Subcutaneous abdominal adipose tissue (tissue), 5 donors: Measurements from ENCODE around the gene RALGPS1.

Experiments
- H3K27ac ChIP-seq: one replicate; pipeline ENCODE4 v1.7.0; 2013; ENCODE audit warnings: low read depth, mild to moderate bottlenecking, inconsistent platforms, low read length, moderate library complexity
- H3K27me3 ChIP-seq, 5 donors: one replicate each; pipeline ENCODE4 v1.7.0; 2013; ENCODE audit warnings: low read length in 5 of 5, inconsistent platforms in 1 of 5; ENCODE audit not compliant: control insufficient read depth in 5 of 5, insufficient read depth in 4 of 5
- H3K36me3 ChIP-seq, 5 donors: one replicate each; pipeline ENCODE4 v1.7.0; 2013; ENCODE audit warnings: low read length in 5 of 5; ENCODE audit not compliant: control insufficient read depth in 5 of 5, insufficient read depth in 5 of 5
- H3K4me1 ChIP-seq, 5 donors: one replicate each; pipeline ENCODE4 v1.7.0; 2013; ENCODE audit warnings: low read length in 5 of 5, mild to moderate bottlenecking in 3 of 5, moderate library complexity in 1 of 5; ENCODE audit not compliant: control insufficient read depth in 5 of 5, insufficient read depth in 5 of 5
- H3K4me3 ChIP-seq, 5 donors: one replicate each; pipeline ENCODE4 v1.7.0; 2013; ENCODE audit warnings: low read length in 5 of 5, low read depth in 1 of 5
- H3K9ac ChIP-seq, 5 donors: one replicate each; pipeline ENCODE4 v1.7.0; 2013; ENCODE audit warnings: low read length in 5 of 5, mild to moderate bottlenecking in 4 of 5, moderate library complexity in 3 of 5
- H3K9me3 ChIP-seq, 5 donors: one replicate each; pipeline ENCODE4 v1.7.0; 2013; ENCODE audit warnings: low read length in 5 of 5; ENCODE audit not compliant: control insufficient read depth in 5 of 5
- donor health status: healthy.
- donor health status: healthy.
- donor health status: healthy.
- donor health status: healthy.
- donor health status: healthy.

RALGPS1 gene

GRCh38 chr9:127079446-127080140 is 165.0 kb downstream of the RALGPS1 start:
- no peak overlapping the region for H3K4me3 ChIP-seq
- H3K9ac ChIP-seq: no peak overlapping the region
- H3K27ac ChIP-seq: peak overlapping the region; percentile 82
- H3K27me3 ChIP-seq: no peaks in the 10 kb centered on the region
- peaks cover 7 to 81% (median 58%) of the 10 kb centered on the region in 5 donors for H3K4me1 ChIP-seq
- H3K36me3 ChIP-seq: no peaks in the 10 kb centered on the region
- peaks cover 0 to 5% (median 0%) of the 10 kb centered on the region in 5 donors for H3K9me3 ChIP-seq

- Histone ChIP-seq H3K9ac (no peak overlapping the region), H3K4me1 (peaks cover 6 to 78% (median 55%) of the 10 kb centered on the region in 5 donors), H3K9me3 (peaks cover 0 to 5% (median 0%) of the 10 kb centered on the region in 5 donors), H3K27ac (peak overlapping the region; percentile 32), H3K27me3 (no peaks in the 10 kb centered on the region), H3K36me3 (peaks cover 0 to 4% (median 0%) of the 10 kb centered on the region in 5 donors), H3K4me3 (no peak overlapping the region)
Observed at GRCh38 chr9:127081250-127082185, 166.9 kb downstream of the RALGPS1 start.

GRCh38 chr9:127083138-127083980 is 168.8 kb downstream of the RALGPS1 start:
- H3K9ac ChIP-seq: no peak overlapping the region
- peaks cover 4 to 62% (median 42%) of the 10 kb centered on the region in 5 donors for H3K4me1 ChIP-seq
- no peak overlapping the region for H3K4me3 ChIP-seq
- peaks cover 3 to 22% (median 17%) of the 10 kb centered on the region in 5 donors for H3K36me3 ChIP-seq
- no peaks in the 10 kb centered on the region for H3K27me3 ChIP-seq
- H3K27ac ChIP-seq: no peak overlapping the region
- H3K9me3 ChIP-seq: peaks cover 0 to 5% (median 0%) of the 10 kb centered on the region in 5 donors

- Histone ChIP-seq H3K9me3 (peaks cover 0 to 2% (median 0%) of the 10 kb centered on the region in 5 donors), H3K36me3 (peaks cover 5 to 32% (median 27%) of the 10 kb centered on the region in 5 donors), H3K4me1 (peaks cover 2 to 52% (median 37%) of the 10 kb centered on the region in 5 donors), H3K9ac (no peak overlapping the region), H3K4me3 (no peak overlapping the region), H3K27ac (no peak overlapping the region), H3K27me3 (no peaks in the 10 kb centered on the region)
Observed at GRCh38 chr9:127084076-127085039, 169.8 kb downstream of the RALGPS1 start.

GRCh38 chr9:127085186-127085585 is 170.6 kb downstream of the RALGPS1 start:
- Histone ChIP-seq H3K9me3 (no peaks in the 10 kb centered on the region), H3K4me1 (peaks cover 2 to 52% (median 44%) of the 10 kb centered on the region in 5 donors), H3K27ac (peak overlapping the region; percentile 9), H3K36me3 (peaks cover 5 to 39% (median 34%) of the 10 kb centered on the region in 5 donors), H3K9ac (no peak overlapping the region), H3K4me3 (no peak overlapping the region), H3K27me3 (no peaks in the 10 kb centered on the region)

GRCh38 chr9:127086771-127087170 is 172.2 kb downstream of the RALGPS1 start:
- Histone ChIP-seq H3K27me3 (no peaks in the 10 kb centered on the region), H3K9me3 (no peaks in the 10 kb centered on the region), H3K36me3 (peaks cover 7 to 55% (median 50%) of the 10 kb centered on the region in 5 donors), H3K4me3 (no peak overlapping the region), H3K4me1 (peaks cover 0 to 57% (median 46%) of the 10 kb centered on the region in 5 donors), H3K9ac (no peak overlapping the region), H3K27ac (no peak overlapping the region)

- H3K27ac ChIP-seq: peak overlapping the region; percentile 28
- peaks cover 0 to 54% (median 46%) of the 10 kb centered on the region in 5 donors for H3K4me1 ChIP-seq
- no peaks in the 10 kb centered on the region for H3K27me3 ChIP-seq
- H3K9ac ChIP-seq: no peak overlapping the region
- peaks cover 7 to 61% (median 56%) of the 10 kb centered on the region in 5 donors for H3K36me3 ChIP-seq
- H3K9me3 ChIP-seq: no peaks in the 10 kb centered on the region
- H3K4me3 ChIP-seq: no peak overlapping the region
Observed at GRCh38 chr9:127087411-127087810, 172.8 kb downstream of the RALGPS1 start.

- no peak overlapping the region for H3K9ac ChIP-seq
- peaks cover 0 to 54% (median 45%) of the 10 kb centered on the region in 5 donors for H3K4me1 ChIP-seq
- peak overlapping the region; percentile 28 for H3K27ac ChIP-seq
- no peaks in the 10 kb centered on the region for H3K9me3 ChIP-seq
- no peaks in the 10 kb centered on the region for H3K27me3 ChIP-seq
- peaks cover 7 to 65% (median 60%) of the 10 kb centered on the region in 5 donors for H3K36me3 ChIP-seq
- H3K4me3 ChIP-seq: no peak overlapping the region
Observed at GRCh38 chr9:127087836-127088235, 173.3 kb downstream of the RALGPS1 start.
